OCI-LY7 (cell line): ENCODE data around the gene RBP5. TPM values are rescaled to one million over a fixed set of nuclear protein-coding genes. Genes with fewer than 3 reads are reported as not detected.

Experiments used
- BruUV-seq: library from RNA; stranded (reverse); fragments of 400-500 nt; replicated peaks from 2 replicates; lab custom pipeline; 2021; lab: Mats Ljungman, UMichigan
- CTCF ChIA-PET: fragments of 300-600 bp; sonication (Branson Sonifier 250); formaldehyde crosslinking; loops from one replicate; lab custom pipeline; 2022; ENCODE audit warnings: antibody characterized with exemption; ENCODE audit not compliant: unreplicated experiment; lab: Charles Lee
- POLR2A ChIA-PET: fragments of 300-600 bp; sonication (Branson Sonifier 250); formaldehyde crosslinking; loops from one replicate; lab custom pipeline; 2022; ENCODE audit warnings: antibody characterized with exemption; lab: Charles Lee
- DNase-seq: peaks from one replicate; pipeline ENCODE4 v3.0.0-alpha.2; 2015; ENCODE audit warnings: low spot score
- H2AFZ ChIP-seq: fragments of 200-600 bp; sonication (generic), shearing (Covaris generic); 2 replicates; pipeline ENCODE4 v1.6.1; 2014; ENCODE audit warnings: mild to moderate bottlenecking, antibody characterized with exemption, low read length, moderate library complexity
- H3K27ac ChIP-seq: fragments of 200-600 bp; sonication (generic); 2 replicates; pipeline ENCODE4 v1.5.1; 2014; ENCODE audit warnings: mixed run types, low read depth, mild to moderate bottlenecking, moderate library complexity, low read length, inconsistent platforms; ENCODE audit not compliant: poor library complexity, severe bottlenecking
- H3K36me3 ChIP-seq: fragments of 200-600 bp; sonication (generic); 2 replicates; pipeline ENCODE4 v1.6.1; 2014; ENCODE audit warnings: mild to moderate bottlenecking, antibody characterized with exemption, low read length, moderate library complexity, mixed read lengths; ENCODE audit not compliant: insufficient read depth
- H3K4me1 ChIP-seq: fragments of 200-600 bp; sonication (generic); 2 replicates; pipeline ENCODE4 v1.5.1; 2014; ENCODE audit warnings: mild to moderate bottlenecking, low read length; ENCODE audit not compliant: insufficient read depth, poor library complexity, severe bottlenecking
- H3K4me2 ChIP-seq: fragments of 200-600 bp; sonication (generic); 2 replicates; pipeline ENCODE4 v1.6.1; 2014; ENCODE audit warnings: mild to moderate bottlenecking, low read length
- H3K4me3 ChIP-seq: fragments of 200-600 bp; sonication (generic); 2 replicates; pipeline ENCODE4 v1.5.1; 2014; ENCODE audit warnings: mild to moderate bottlenecking, low read depth, low read length; ENCODE audit not compliant: poor library complexity, severe bottlenecking
- H3K79me2 ChIP-seq: fragments of 200-600 bp; sonication (generic); 2 replicates; pipeline ENCODE4 v1.6.1; 2016; ENCODE audit warnings: low read depth, mild to moderate bottlenecking, low read length, moderate library complexity, mixed read lengths; ENCODE audit not compliant: insufficient read depth
- H3K9me2 ChIP-seq: fragments of 200-600 bp; sonication (generic); 2 replicates; pipeline ENCODE4 v1.6.1; 2016; ENCODE audit warnings: mild to moderate bottlenecking, low read length, mixed read lengths; ENCODE audit not compliant: insufficient read depth
- H3K9me3 ChIP-seq: fragments of 200-600 bp; sonication (generic); 2 replicates; pipeline ENCODE4 v1.6.1; 2014; ENCODE audit warnings: mild to moderate bottlenecking, mixed run types, low read length, mixed read lengths
- H4K20me1 ChIP-seq: fragments of 200-600 bp; sonication (generic); 2 replicates; pipeline ENCODE4 v1.6.1; 2014; ENCODE audit warnings: mild to moderate bottlenecking, antibody characterized with exemption, low read length, moderate library complexity, mixed read lengths; ENCODE audit not compliant: insufficient read depth
- EZH2phosphoT487 ChIP-seq: fragments of 200-600 bp; sonication (generic); IDR thresholded peaks from 2 replicates; pipeline ENCODE4 v1.6.1; 2018; ENCODE audit warnings: low read depth, borderline replicate concordance, mild to moderate bottlenecking, mixed run types, antibody characterized with exemption, low read length, moderate library complexity, mixed read lengths
- intact Hi-C: fragments of 100-400 bp; cut with micrococcal nuclease; formaldehyde crosslinking; loops from one replicate; pipeline ENCODE4 v1.10.0; 2022; ENCODE audit not compliant: unreplicated experiment
- total RNA-seq, 2 experiments: library from RNA; depleted of rRNA in 1 of 2; stranded (reverse); fragments of >200 nt in 1 of 2; shearing (Covaris generic) in 1 of 2; gene quantifications; 2 replicates each; pipeline ENCODE4 v1.2.3, GENCODE V29; 2014 to 2022
- TF ChIP-seq, protein P1 (sequence below): fragments of 200-600 bp; sonication (generic); conservative IDR thresholded peaks from 2 replicates; pipeline ENCODE4 v1.5.1; 2014; ENCODE audit warnings: mild to moderate bottlenecking, antibody characterized with exemption, low read length, moderate library complexity, mixed read lengths

RBP5 gene
- total RNA-seq, 2 experiments from 2014 or later, result 0.70 TPM; not detected in 1

DNA sequence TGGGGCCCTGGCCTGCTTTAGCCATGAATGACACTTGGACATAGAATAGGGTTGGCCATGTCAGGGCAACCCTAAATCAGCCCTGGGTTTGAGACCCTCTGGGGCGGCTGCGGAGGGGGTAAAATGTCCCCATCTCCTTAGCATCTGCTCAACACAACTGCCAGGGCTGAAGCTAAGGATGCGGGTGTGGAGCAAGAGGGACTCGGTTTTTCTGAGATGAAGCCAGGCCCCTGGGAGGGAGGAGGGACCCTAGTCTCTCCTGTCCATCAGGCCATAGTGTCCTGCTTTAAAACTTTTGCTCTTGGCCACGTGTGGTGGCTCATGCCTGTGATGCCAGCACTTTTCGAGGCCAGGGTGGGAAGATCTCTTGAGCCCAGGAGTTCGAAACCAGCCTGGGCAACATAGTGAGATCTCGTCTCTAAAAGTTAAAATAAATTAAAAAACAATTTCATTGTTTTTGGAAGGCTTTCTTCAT, 35.7 kb downstream of the RBP5 start:
- Histone ChIP-seq H3K4me3 (no peak overlapping the region), H3K4me2 (no peak overlapping the region), H4K20me1 (no peaks in the 10 kb centered on the region), H3K36me3 (no peaks in the 10 kb centered on the region), H3K4me1 (peaks cover 3% of the 10 kb centered on the region), H2AFZ (0 out of 2 replicates have a peak overlapping the region, but pooled peaks have one; percentile 21), H3K9me3 (no peaks in the 10 kb centered on the region), H3K27ac (no peak overlapping the region), H3K9me2 (no peaks in the 10 kb centered on the region), H3K79me2 (no peaks in the 10 kb centered on the region)
- intact Hi-C loops, result loop anchor here (1.0 to 5.0 kb wide), 4 partner anchors 20 to 226 kb away; partner anchors contain the start of genes C12orf57 and TPI1
- TF ChIP-seq, protein P1, sequence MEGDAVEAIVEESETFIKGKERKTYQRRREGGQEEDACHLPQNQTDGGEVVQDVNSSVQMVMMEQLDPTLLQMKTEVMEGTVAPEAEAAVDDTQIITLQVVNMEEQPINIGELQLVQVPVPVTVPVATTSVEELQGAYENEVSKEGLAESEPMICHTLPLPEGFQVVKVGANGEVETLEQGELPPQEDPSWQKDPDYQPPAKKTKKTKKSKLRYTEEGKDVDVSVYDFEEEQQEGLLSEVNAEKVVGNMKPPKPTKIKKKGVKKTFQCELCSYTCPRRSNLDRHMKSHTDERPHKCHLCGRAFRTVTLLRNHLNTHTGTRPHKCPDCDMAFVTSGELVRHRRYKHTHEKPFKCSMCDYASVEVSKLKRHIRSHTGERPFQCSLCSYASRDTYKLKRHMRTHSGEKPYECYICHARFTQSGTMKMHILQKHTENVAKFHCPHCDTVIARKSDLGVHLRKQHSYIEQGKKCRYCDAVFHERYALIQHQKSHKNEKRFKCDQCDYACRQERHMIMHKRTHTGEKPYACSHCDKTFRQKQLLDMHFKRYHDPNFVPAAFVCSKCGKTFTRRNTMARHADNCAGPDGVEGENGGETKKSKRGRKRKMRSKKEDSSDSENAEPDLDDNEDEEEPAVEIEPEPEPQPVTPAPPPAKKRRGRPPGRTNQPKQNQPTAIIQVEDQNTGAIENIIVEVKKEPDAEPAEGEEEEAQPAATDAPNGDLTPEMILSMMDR, result no peak
- no peak for TF ChIP-seq EZH2phosphoT487
- no TSS peak for BruUV-seq
- CTCF ChIA-PET, result interaction anchor here (0.8 kb wide), 1 partner anchor 20 kb away, joined by 4 read pairs; no protein-coding TSS in a partner anchor
- no peak for DNase-seq
- POLR2A ChIA-PET, result interaction anchor here (1.3 kb wide), 1 partner anchor 149 kb away, joined by 5 read pairs; the partner anchor contains the start of genes C12orf57 and RNU7-1

DNA sequence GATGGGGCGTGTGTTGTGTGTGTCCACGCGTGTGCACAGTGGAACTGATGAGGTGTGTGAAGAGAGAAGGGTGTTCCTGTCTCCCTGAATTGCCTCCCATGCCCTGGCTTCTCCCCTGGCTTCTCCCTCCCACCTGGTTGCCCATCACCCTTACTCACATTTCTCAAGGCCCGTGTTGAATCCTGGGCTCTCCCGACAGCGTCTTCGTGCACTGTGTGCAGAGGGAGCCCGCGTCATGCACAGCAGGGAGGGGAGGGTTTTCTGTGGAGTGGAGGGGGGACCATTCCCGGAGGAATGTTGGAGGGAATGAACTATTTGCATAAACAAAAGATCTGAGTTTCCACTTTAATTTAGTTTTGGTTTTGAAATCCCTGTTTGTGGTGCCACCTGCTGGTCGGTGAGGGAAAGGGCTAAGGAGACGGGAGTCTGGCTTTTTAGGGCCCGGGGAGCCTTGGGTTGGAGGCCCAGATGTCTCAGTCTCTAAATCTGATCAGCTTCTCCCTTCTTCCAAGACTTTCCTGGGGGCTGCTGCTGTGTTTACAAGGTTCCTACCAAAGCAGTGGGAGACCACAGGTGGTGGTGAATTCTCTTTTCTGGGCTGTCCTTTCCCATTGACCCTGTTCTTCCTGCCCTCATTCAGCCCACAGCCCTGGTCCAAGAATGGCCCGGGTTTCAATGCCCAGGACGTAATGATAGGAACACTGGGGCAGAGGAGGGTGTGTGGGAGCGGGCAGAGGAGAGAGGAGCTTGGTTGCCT, 36.3 kb downstream of the RBP5 start, which contains the start of gene C1R:
C1R (minus strand) TSS at position 217 of the 757 bp plus-strand sequence; CDS start at position 160, 57 bp downstream.
- CTCF ChIA-PET, result no interaction called here
- no peaks in the 10 kb centered on the region for H3K36me3 ChIP-seq
- H3K4me2 ChIP-seq, result peak within 1 kb of the TSS; percentile 38; the same call in 1 of the 2 replicates
- no peaks in the 10 kb centered on the region for H3K9me3 ChIP-seq
- H3K4me1 ChIP-seq, result peaks cover 3% of the 10 kb centered on the region
- no peaks in the 10 kb centered on the region for H3K9me2 ChIP-seq
- DNase-seq, result peak; percentile 59
- POLR2A ChIA-PET, result interaction anchor here (1.3 kb wide), 1 partner anchor 148 kb away, joined by 5 read pairs; the partner anchor contains the start of genes C12orf57 and RNU7-1
- 0 out of 2 replicates have a peak within 1 kb of the TSS, but pooled peaks have one; percentile 21 for H2AFZ ChIP-seq
- H3K27ac ChIP-seq, result no peak within 1 kb of the TSS
- TF ChIP-seq, protein P1, result peak; percentile 87
- TF ChIP-seq EZH2phosphoT487, result no peak
- H4K20me1 ChIP-seq, result no peaks in the 10 kb centered on the region
- intact Hi-C loops, result loop anchor here (1.0 to 5.0 kb wide), 4 partner anchors 20 to 225 kb away; partner anchors contain the start of genes C12orf57 and TPI1
- no peak within 1 kb of the TSS for H3K4me3 ChIP-seq
- H3K79me2 ChIP-seq, result no peaks in the 10 kb centered on the region
- no TSS peak for BruUV-seq
